GM18511 (cell line): ENCODE results near the gene MLEC.

ENCODE experiments used
- ATAC-seq: cut with Tn5 transposase; IDR thresholded peaks from one replicate; pipeline ENCODE4 v1.9.1; 2021; ENCODE audit warnings: mild to moderate bottlenecking, moderate library complexity; ENCODE audit not compliant: unreplicated experiment

The MLEC gene

GRCh38 chr12:120739821-120740613, 53.1 kb downstream of the MLEC start:
- ATAC-seq: no peak

DNA sequence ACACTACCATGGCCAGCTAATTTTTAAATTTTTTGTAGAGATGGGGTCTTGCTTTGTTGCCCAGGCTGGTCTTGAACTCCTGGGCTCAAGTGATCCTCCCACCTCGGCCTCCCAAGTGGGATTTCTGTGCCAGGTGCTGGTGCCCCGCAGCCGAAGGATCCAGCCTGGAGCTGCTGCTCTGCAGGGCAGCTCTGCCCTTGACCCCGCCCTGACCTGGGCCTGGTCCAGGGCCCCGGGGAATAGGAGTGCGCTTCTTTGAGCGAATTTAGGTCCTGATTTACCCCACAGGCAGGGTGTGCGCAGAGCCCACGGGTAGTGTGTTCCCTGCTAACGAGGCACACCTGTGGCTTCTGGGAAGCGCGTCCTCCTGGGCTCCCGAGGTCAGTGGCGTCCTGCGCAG, 53.9 kb downstream of the MLEC start:
- ATAC-seq: no peak

- no peak for ATAC-seq
These were observed 54.8 kb downstream of the MLEC start for GRCh38 chr12:120741476-120742421.

GRCh38 chr12:120744922-120745493, 58.1 kb downstream of the MLEC start:
- ATAC-seq: no peak

GRCh38 chr12:120748242-120748641, 61.3 kb downstream of the MLEC start:
- no peak for ATAC-seq

- ATAC-seq: no peak
These were observed 62.3 kb downstream of the MLEC start for GRCh38 chr12:120749256-120749655.

- ATAC-seq: no peak
These were observed 63.9 kb downstream of the MLEC start for GRCh38 chr12:120750806-120751205.

GRCh38 chr12:120751389-120751788, 64.4 kb downstream of the MLEC start:
- no peak for ATAC-seq
